H9 (cell line): Measurements from ENCODE around the gene ZNF622. TPM values are rescaled to one million over a fixed set of nuclear protein-coding genes. Genes with fewer than 3 reads are reported as not detected.

ENCODE experiments used
- DNase-seq: peaks from one replicate; pipeline ENCODE4 v3.0.0-alpha.2; 2017
- H2AFZ ChIP-seq: one replicate; pipeline ENCODE4 v1.6.1; 2013; ENCODE audit warnings: mild to moderate bottlenecking, low read length, control low read depth, moderate library complexity
- H2AK5ac ChIP-seq: 2 replicates; pipeline ENCODE4 v1.6.1; 2013; ENCODE audit warnings: low read length, control low read depth, mixed read lengths; ENCODE audit not compliant: insufficient read length
- H2BK120ac ChIP-seq: one replicate; pipeline ENCODE4 v1.6.1; 2013; ENCODE audit warnings: low read depth, mild to moderate bottlenecking, low read length, control low read depth, inconsistent platforms; ENCODE audit not compliant: poor library complexity, severe bottlenecking
- H2BK12ac ChIP-seq: 2 replicates; pipeline ENCODE4 v1.6.1; 2013; ENCODE audit warnings: low read length, control low read depth, mixed read lengths, low read depth; ENCODE audit not compliant: insufficient read length
- H2BK15ac ChIP-seq: 2 replicates; pipeline ENCODE4 v1.6.1; 2013; ENCODE audit warnings: low read depth, low read length, control low read depth
- H2BK20ac ChIP-seq: one replicate; pipeline ENCODE4 v1.6.1; 2013; ENCODE audit warnings: low read depth, mild to moderate bottlenecking, low read length, control low read depth, inconsistent platforms; ENCODE audit not compliant: poor library complexity, severe bottlenecking
- H2BK5ac ChIP-seq: 2 replicates; pipeline ENCODE4 v1.6.1; 2013; ENCODE audit warnings: low read length, control low read depth, mixed read lengths; ENCODE audit not compliant: insufficient read length
- H3K14ac ChIP-seq: 2 replicates; pipeline ENCODE4 v1.6.1; 2013; ENCODE audit warnings: low read length, control low read depth; ENCODE audit not compliant: insufficient read depth
- H3K18ac ChIP-seq: 2 replicates; pipeline ENCODE4 v1.6.1; 2013; ENCODE audit warnings: low read depth, mild to moderate bottlenecking, mixed read lengths, low read length, control low read depth; ENCODE audit not compliant: insufficient read length
- H3K23ac ChIP-seq: 2 replicates; pipeline ENCODE4 v1.6.1; 2013; ENCODE audit warnings: low read length, control low read depth, mixed read lengths, low read depth; ENCODE audit not compliant: insufficient read length
- H3K23me2 ChIP-seq: 2 replicates; pipeline ENCODE4 v1.6.1; 2013; ENCODE audit warnings: low read depth, mild to moderate bottlenecking, mixed read lengths, low read length, control low read depth; ENCODE audit not compliant: insufficient read length, poor library complexity, severe bottlenecking
- H3K27ac ChIP-seq: 2 replicates; pipeline ENCODE4 v1.5.1; 2013; ENCODE audit warnings: low read length, control low read depth, mixed read lengths, low read depth; ENCODE audit not compliant: insufficient read length
- H3K27me3 ChIP-seq: 2 replicates; pipeline ENCODE4 v1.6.1; 2013; ENCODE audit warnings: low read length, control low read depth, inconsistent platforms; ENCODE audit not compliant: insufficient read depth
- H3K4ac ChIP-seq: 2 replicates; pipeline ENCODE4 v1.6.1; 2013; ENCODE audit warnings: low read depth, mild to moderate bottlenecking, control low read depth, inconsistent platforms, low read length, moderate library complexity
- H3K4me1 ChIP-seq: 2 replicates; pipeline ENCODE4 v1.6.1; 2013; ENCODE audit warnings: low read length, control low read depth, inconsistent platforms; ENCODE audit not compliant: insufficient read depth
- H3K4me2 ChIP-seq: 2 replicates; pipeline ENCODE4 v1.6.1; 2013; ENCODE audit warnings: low read length, control low read depth, mixed read lengths; ENCODE audit not compliant: insufficient read length, insufficient read depth
- H3K56ac ChIP-seq: 2 replicates; pipeline ENCODE4 v1.6.1; 2013; ENCODE audit warnings: low read depth, mild to moderate bottlenecking, mixed read lengths, low read length, control low read depth; ENCODE audit not compliant: insufficient read length
- H3K79me1 ChIP-seq: 2 replicates; pipeline ENCODE4 v1.6.1; 2013; ENCODE audit warnings: low read depth, mild to moderate bottlenecking, moderate library complexity, low read length, control low read depth, inconsistent platforms; ENCODE audit not compliant: insufficient read depth, poor library complexity, severe bottlenecking
- H3K79me2 ChIP-seq: 2 replicates; pipeline ENCODE4 v1.6.1; 2013; ENCODE audit warnings: low read length, control low read depth, inconsistent platforms; ENCODE audit not compliant: insufficient read depth
- H3K9ac ChIP-seq: 2 replicates; pipeline ENCODE4 v1.6.1; 2013; ENCODE audit warnings: low read length, control low read depth, mixed read lengths; ENCODE audit not compliant: insufficient read length; ENCODE audit errors: extremely low read depth
- H3K9me3 ChIP-seq: one replicate; pipeline ENCODE4 v1.6.1; 2013; ENCODE audit warnings: low read depth, low read length, inconsistent platforms; ENCODE audit not compliant: control insufficient read depth
- H3T11ph ChIP-seq: one replicate; pipeline ENCODE4 v1.6.1; 2013; ENCODE audit warnings: mild to moderate bottlenecking, low read length, control low read depth, inconsistent platforms
- H4K20me1 ChIP-seq: one replicate; pipeline ENCODE4 v1.6.1; 2013; ENCODE audit not compliant: control insufficient read depth, insufficient read length, insufficient read depth
- H4K5ac ChIP-seq: 2 replicates; pipeline ENCODE4 v1.6.1; 2013; ENCODE audit warnings: low read depth, mild to moderate bottlenecking, mixed read lengths, low read length, control low read depth; ENCODE audit not compliant: insufficient read length
- H4K8ac ChIP-seq: replicated peaks from 2 replicates; pipeline ENCODE4 v1.6.1; 2013; ENCODE audit warnings: low read length, control low read depth, mixed read lengths, low read depth; ENCODE audit not compliant: insufficient read length
- H4K91ac ChIP-seq: 2 replicates; pipeline ENCODE4 v1.6.1; 2013; ENCODE audit warnings: low read depth, mild to moderate bottlenecking, moderate library complexity, mixed read lengths, low read length, control low read depth; ENCODE audit not compliant: insufficient read length
- H3K27ac Mint-ChIP-seq, 3 experiments: 2 replicates in 2 of 3; 3 replicates in 1 of 3; pipeline ENCODE4 v1.8.0; 2020 to 2021; ENCODE audit warnings: mixed read lengths in 3 of 3, mild to moderate bottlenecking in 1 of 3, moderate library complexity in 1 of 3
- H3K27me3 Mint-ChIP-seq: 2 replicates; pipeline ENCODE4 v1.8.0; 2021; ENCODE audit warnings: low read depth, mild to moderate bottlenecking, moderate library complexity, mixed read lengths
- H3K36me3 Mint-ChIP-seq, 3 experiments: 2 replicates in 2 of 3; 3 replicates in 1 of 3; pipeline ENCODE4 v1.8.0; 2020 to 2021; ENCODE audit warnings: low read depth in 3 of 3, mixed read lengths in 3 of 3; ENCODE audit not compliant: insufficient read depth in 1 of 3
- H3K4me1 Mint-ChIP-seq, 2 experiments: 2 replicates each; pipeline ENCODE4 v1.8.0; 2020; ENCODE audit warnings: mixed read lengths in 2 of 2
- H3K4me3 Mint-ChIP-seq, 2 experiments: 2 replicates in 1 of 2; 3 replicates in 1 of 2; pipeline ENCODE4 v1.8.0; 2020 to 2021; ENCODE audit warnings: mild to moderate bottlenecking in 2 of 2, mixed read lengths in 2 of 2, moderate library complexity in 1 of 2
- H3K9me3 Mint-ChIP-seq, 2 experiments: 2 replicates in 1 of 2; 3 replicates in 1 of 2; pipeline ENCODE4 v1.8.0; 2020; ENCODE audit warnings: mild to moderate bottlenecking in 2 of 2, mixed read lengths in 2 of 2, moderate library complexity in 1 of 2
- CTCF ChIP-seq: fragments of 200-600 bp; sonication (generic); conservative IDR thresholded peaks from 3 replicates; pipeline ENCODE4 v1.8.0; 2021; ENCODE audit warnings: antibody characterized with exemption, mild to moderate bottlenecking
- total RNA-seq: library from RNA; stranded (reverse); gene quantifications from 2 replicates; pipeline ENCODE4 v1.2.1, GENCODE V29; 2021

The ZNF622 gene
- total RNA-seq, 1 experiment from 2014 or later, result 42.2 TPM

DNA sequence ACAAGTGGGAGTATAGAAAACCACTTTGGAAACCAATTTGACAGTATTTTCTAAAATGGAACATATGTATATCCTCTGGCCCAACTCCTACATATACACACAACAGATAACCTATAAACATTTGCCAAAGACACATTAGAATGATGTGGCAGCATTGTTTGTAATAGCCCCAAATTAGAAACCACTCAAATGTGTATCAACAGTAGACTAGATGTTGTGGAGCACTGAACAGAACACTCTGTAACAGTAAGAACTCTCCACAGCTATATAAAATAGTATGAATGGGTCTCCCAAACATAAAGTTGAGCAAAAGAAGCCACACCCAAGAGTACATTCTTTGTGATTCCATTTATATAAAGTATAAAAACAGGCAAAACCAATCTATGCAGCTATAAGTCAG is 6.1 kb downstream of the ZNF622 start:
- Histone ChIP-seq H3K79me2 (peaks cover 4% of the 10 kb centered on the region; the same call in 1 of the 2 replicates), H2BK5ac (no peak overlapping the region), H3T11ph (no peak overlapping the region), H4K5ac (no peak overlapping the region), H3K18ac (no peak overlapping the region), H4K91ac (no peak overlapping the region), H3K23ac (no peak overlapping the region), H3K27ac (no peak overlapping the region), H4K20me1 (no peaks in the 10 kb centered on the region), H3K27me3 (no peaks in the 10 kb centered on the region), H3K79me1 (peaks cover 3% of the 10 kb centered on the region), H4K8ac (no peak overlapping the region), H3K56ac (no peak overlapping the region), H3K4ac (no peak overlapping the region), H2AFZ (no peak overlapping the region), H3K4me2 (no peak overlapping the region), H3K14ac (no peak overlapping the region), H2AK5ac (no peak overlapping the region), H3K9ac (no peak overlapping the region), H2BK20ac (no peak overlapping the region), H3K23me2 (no peaks in the 10 kb centered on the region), H3K9me3 (no peaks in the 10 kb centered on the region), H2BK12ac (no peak overlapping the region), H3K4me1 (no peaks in the 10 kb centered on the region; the same call in 1 of the 2 replicates), H2BK120ac (no peak overlapping the region), H2BK15ac (no peak overlapping the region)
- no peak for TF ChIP-seq CTCF
- Mint-ChIP-seq H3K36me3 (peaks cover 20 to 64% (median 62%) of the 10 kb centered on the region in 3 experiments; a peak in 6 of 7 replicates), H3K9me3 (no peaks in the 10 kb centered on the region), H3K27me3 (no peaks in the 10 kb centered on the region), H3K4me3 (no peak overlapping the region), H3K27ac (no peak overlapping the region), H3K4me1 (peaks cover 9 to 18% of the 10 kb centered on the region in 2 experiments)
- no peak for DNase-seq
